NCI-H1436 treated with DMSO at 0.1 percent for 48 hours (cell line): ENCODE data around the gene DOP1B.

Experiments
- DNase-seq: peaks from one replicate; lab custom pipeline; 2025; lab: John Stamatoyannopoulos, UW

Gene DOP1B

GRCh38 chr21:36205962-36206361 lies 49.3 kb downstream of the DOP1B start:
- DNase-seq: no peak
